CD1c-positive myeloid dendritic cell (primary cell): ENCODE results near the gene KRTAP10-6.
"Not testable (repeated sequence)": the region's sequence is repeated elsewhere in the genome, so short reads cannot be mapped to it uniquely, and the experiment has no call there.

Experiments
- DNase-seq: peaks from one replicate; pipeline ENCODE4 v3.0.0-alpha.2; 2016; ENCODE audit errors: extremely low spot score

The KRTAP10-6 gene

GRCh38 chr21:44599264-44600029, 7.1 kb upstream of the KRTAP10-6 start:
- DNase-seq: no peak

DNA sequence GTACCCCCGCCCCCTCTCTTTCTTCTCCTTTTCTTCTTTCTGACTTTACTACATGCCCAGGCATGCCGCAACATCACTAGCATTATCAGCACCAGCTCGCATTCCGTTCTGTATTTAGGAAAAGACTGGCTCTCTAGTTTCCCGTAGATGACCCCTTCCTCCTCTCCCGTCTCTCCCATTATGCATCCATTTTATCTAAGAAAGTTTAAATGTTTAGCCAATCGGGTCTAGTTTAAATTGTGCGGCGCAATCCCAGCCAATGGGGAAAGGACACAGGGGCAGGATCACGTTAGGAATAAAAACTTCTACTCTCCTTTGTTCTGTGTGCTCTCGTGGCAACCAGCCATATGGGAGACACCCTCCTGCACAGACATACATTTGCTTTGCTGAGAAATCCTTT, 5.8 kb upstream of the KRTAP10-6 start:
- DNase-seq: no peak

DNA sequence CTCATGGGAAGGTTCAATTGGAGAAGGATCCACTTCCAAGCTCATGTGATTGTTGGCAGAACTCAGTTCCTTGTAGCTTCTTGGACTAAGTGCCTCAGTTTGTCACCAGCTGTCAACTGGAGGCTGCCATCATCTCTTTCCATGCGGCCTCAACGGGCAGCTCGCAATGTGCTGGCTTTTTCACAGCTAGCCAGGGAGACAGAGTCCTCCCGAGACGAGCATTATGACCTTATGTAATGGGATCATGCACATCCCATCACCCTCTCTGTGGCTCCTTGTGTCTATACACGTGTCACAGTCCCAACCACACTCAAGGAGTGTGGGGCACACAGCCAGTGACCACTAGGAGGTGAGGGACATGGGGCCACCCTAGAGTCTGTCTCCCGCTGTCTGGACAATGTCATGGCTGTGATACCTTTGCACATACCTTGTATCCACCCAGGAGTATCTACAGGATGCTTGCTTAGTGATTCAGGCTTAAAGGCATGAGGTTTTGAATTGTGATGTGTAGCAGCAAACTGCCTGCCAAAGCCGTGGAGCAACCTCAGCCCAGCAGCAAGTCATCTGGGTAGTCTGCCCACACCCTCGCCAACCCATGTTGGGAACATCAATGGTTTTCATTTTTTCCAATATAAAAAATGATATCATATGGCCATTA, 3.9 kb upstream of the KRTAP10-6 start:
- no peak for DNase-seq

DNA sequence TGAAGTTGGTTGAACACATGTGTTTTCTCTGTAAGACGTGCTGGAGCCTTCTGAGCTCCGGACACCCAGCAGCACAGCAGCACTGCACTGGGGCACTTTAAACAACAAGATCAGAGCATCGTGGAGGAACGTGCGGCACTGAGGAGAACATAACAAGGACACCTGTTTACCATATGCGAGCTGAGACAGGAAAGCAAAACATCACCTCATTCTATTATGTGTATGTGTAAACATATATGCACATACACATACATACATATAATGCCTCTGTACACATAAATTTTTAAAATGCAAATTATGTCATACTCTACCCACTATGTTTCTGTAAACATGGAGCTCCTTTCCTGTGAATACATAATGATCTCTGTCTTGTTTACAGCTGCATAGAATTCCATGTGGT, 3.2 kb upstream of the KRTAP10-6 start:
- DNase-seq: no peak

GRCh38 chr21:44594406-44594916, 2.2 kb upstream of the KRTAP10-6 start:
- no peak for DNase-seq

DNA sequence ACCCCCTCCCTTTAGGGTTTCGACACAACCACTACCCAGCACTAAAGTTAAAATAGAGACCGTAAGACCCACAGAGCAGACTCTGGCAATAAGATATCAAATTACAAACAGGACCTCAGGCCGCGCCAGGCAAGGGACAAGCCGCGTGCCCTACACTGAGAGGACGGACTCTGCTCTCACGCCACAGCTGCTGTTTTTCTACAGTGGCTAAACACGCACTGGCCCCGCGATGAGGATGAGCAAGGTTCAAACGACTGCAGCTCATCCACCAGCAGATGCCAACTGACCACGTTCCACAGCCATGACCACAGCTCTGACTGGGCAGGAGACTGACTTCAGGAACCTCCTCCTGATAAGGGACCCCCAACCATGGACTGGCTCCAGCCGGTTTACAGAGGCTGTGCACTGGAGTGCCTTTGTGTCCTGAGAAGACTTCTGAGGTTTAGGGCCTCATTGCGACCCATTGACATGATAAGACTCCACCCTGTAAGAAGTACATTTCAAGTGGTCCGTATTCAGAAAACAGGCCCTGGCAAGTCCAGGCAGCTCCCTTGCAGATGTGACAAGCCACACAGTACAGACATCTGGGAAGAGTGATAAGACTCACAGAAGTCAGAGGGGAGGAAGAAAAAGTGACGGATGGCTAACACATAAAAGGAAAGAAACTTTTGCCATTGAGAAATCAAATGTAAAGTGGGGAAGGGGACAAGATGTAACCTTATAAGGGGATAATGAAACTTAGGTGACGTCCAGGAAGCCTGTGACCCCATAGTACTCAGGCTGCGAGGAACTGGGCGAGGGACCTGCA, 1.5 kb upstream of the KRTAP10-6 start:
- DNase-seq: no peak

DNA sequence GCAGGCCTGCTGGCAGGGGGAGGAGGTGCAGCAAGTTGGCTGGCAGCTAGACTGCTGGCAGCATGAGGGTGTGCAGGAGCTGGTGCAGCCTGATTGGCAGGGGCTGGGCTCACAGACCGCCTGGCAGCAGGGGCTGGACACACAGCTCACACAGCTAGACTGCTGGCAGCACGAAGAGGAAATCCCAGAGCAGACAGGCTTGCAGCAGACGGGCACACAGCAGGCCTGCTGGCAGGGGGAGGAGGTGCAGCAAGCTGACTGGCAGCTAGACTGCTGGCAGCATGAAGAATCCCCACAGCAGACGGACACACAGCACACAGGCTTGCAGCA, 539 bp downstream of the KRTAP10-6 start:
- not testable (repeated sequence) for DNase-seq

DNA sequence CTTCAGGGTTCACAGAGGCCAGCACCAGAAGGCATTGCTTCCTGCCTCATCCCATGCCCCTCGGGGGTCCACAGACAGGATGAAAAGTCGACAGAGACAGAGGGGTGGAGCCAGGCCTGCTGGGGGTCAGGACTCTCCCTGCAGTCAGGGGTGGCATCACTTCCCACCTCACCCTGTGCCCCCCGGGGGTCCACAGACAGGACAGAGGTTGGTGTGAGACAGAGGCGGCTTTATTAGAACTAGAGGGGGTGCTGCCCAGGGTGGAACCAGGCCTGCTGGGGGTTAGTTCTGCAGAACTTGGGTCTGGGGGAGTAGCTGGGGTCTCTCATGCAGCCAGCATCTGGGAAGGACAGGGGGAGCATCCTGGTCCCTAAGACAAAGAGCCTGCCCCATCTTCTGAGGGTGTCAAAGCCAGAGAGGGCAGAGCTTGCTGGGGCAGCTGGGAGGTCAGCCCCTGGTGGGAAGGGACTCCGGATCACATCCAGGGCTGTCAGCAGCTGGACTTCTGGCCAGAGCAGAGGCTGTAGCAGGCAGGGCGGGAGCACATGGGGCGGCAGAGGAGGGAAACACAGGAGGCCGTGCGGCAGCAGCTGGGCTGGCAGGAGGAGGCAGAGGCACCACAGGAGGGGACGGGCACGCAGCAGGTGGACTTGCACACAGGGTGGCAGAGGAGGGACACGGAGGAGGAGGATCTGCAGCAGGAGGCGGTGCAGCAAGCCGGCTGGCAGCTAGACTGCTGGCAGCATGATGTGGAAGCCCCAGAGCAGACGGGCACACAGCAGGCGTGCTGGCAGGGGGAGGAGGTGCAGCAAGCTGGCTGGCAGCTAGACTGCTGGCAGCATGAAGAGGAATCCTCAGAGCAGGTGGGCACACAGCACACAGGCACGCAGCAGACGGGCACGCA, 1.2 kb downstream of the KRTAP10-6 start:
- not testable (repeated sequence) for DNase-seq

DNA sequence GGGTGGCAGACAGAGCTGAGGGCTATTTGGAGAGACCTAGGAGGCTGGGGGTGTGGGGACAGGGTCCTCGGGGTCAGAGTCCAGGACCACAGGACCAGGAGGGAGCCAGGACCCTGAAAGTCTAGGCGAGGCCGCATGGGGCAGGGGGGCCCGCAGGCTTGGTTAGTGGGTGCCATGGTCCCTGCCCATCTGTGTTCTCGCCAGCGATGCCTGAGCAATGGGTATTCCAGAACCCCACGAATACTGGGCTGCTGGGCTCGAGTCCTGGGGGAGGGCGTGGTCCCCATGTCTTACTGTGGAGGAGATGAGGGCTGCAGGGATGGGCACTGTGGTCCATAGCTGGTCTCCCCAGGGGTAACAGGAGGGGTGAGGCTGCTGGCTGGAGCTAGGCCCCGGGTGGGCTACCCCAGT, 2.0 kb downstream of the KRTAP10-6 start:
- no peak for DNase-seq

GRCh38 chr21:44589586-44590305, 2.6 kb downstream of the KRTAP10-6 start:
- no peak for DNase-seq

DNA sequence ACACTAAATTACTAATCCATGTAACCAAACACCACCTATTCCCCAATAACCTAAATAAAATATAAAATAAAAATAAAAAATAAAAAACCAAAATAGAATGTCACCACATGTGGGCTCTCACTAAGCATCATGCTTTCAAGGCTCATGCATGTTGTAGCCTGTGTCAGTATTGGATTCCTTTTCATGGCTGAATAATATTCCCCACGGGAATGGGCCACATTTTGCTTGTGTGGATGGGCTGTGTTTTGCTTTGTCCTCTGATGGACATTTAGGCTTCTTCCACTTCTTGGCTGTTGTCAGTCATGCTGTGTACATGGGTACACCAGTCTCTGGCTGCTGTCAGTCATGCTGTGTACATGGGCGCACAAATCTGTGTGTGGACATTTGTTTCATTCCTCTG, 3.2 kb downstream of the KRTAP10-6 start:
- DNase-seq: no peak

GRCh38 chr21:44585892-44586291, 6.4 kb downstream of the KRTAP10-6 start:
- DNase-seq: no peak

GRCh38 chr21:44583800-44584147, 8.5 kb downstream of the KRTAP10-6 start:
- no peak for DNase-seq

DNA sequence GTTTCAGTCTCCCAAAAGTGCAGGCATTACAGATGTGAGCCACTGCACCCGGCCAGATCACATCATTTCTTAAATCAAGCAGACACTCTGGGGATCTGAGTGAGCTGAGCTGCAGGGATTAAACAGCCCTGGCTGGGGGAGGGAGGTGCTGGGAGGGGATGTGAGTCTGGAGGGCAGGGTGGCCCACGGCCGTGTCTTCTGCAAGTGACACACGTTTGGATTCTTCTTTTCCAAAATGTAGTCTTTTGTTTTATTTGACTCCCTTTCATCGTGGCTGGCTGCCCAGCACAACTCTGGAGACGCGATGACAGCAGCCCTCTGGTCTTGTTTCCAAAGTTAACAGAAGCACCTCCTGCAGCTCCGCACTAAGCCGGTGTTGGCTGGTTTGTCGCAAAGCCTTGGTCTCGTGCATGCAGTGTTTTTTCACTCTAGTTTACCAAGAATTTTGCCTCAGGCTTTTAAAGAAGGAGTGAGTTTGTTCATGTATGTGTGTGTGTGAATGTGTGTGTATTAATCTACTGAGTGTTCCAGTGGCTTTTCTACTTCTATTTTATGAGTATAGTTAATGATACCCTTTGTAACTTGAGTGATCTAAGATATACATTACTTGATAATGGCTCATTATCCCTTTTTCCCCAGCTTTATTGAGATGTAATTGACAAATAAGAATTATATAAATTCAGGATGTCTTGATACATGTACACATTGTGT, 9.1 kb downstream of the KRTAP10-6 start:
- no peak for DNase-seq

DNA sequence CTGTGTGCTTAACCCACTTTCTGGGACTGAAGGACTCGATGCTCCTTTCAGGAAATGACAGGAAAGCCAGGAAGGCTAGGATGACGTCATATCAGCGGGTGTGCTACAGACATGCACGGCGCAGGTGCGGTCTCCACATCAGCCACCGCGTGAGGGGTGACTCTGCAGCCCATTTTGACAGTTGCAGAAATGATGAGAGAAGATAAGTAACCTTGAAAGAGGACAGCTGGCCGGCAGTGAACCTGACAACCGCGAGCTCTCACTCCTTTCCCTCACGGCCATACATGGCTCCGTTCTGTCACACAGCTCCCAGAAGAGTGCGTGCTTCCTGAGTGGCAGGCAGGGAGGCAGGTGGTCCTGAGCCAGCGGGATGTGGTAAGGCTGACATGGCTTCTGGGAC, 10.2 kb downstream of the KRTAP10-6 start:
- no peak for DNase-seq

DNA sequence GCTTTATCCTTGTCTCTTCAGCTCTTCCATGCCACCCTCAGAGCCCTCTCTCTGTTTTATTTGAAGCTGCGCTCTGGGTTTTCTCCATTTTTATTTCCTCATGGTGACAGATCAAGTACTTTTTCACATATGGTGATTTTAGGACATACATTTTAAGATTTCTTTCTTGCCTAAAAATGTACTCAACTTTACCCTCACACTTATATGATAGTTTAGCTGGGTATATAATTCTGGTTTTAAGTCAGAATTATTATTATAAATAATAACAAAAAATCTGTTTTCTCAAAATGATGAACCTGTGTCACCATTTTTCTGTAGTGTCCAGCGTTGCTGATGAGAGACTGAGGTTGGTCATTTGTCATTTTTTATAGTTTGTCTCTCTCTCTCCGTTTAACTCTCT, 11.1 kb downstream of the KRTAP10-6 start:
- DNase-seq: no peak

- DNase-seq: not testable (repeated sequence)
These were observed 12.0 kb downstream of the KRTAP10-6 start, which contains the start of gene KRTAP10-5 for GRCh38 chr21:44580231-44580821. Gene KRTAP10-5, minus strand, starts transcription at chr21:44580604. Its CDS starts 26 bp downstream, at chr21:44580578.

DNA sequence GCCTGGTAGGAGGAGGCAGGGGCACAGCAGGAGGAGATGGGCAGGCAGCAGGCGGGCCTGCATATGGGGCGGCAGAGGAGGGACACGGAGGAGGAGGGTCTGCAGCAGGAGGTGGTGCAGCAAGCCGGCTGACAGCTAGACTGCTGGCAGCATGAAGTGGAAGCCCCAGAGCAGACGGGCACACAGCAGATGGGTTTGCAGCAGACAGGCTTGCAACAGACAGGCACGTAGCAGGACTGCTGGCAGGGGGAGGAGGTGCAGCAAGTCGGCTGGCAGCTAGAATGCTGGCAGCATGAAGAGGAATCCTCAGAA, 12.5 kb downstream of the KRTAP10-6 start:
- no peak for DNase-seq

DNA sequence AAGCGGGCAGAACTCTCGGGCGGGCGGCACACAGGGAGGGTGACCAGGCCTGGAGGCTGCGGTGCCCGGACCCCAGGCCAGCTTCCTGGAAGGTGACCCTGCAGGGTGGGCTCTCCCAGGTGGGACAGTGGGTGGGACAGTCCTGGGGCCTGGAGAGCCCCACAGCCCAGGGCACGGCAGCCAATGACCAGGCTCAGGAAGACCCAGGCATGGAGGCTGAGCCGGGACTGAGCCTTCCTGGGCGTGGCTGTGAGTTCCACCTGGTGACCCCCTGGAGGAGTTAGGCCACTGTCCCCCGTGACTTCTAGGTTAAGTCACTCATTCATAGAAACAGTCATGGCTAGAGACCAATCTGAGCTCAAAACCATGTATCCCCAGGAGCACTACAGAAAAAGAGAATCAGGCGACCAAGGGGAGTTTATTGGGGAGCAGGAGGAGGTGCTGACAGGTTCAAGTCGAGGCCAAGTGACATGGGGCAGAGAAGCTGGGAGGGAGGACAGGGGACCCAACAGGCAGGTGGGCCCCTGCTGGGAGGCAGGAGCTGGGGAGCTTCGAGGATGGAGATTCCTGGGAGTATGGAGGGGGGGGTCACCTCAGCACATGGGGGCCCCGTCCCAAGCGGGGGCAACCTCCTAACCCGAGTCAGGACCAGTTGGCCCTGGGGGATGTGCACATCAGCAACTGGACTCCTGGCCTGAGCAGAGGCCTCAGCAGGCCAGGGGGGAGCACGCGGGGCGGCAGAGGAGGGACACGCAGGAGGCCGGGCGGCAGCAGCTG, 13.1 kb downstream of the KRTAP10-6 start:
- no peak for DNase-seq
